Measurements from ENCODE around the gene SIPA1L3. TPM values are rescaled to one million over a fixed set of nuclear protein-coding genes. Genes with fewer than 3 reads are reported as not detected.

SIPA1L3 gene
- total and polyA plus RNA-seq, 2 experiments from 2014 or later = 15.7 to 54.1 TPM

DNA sequence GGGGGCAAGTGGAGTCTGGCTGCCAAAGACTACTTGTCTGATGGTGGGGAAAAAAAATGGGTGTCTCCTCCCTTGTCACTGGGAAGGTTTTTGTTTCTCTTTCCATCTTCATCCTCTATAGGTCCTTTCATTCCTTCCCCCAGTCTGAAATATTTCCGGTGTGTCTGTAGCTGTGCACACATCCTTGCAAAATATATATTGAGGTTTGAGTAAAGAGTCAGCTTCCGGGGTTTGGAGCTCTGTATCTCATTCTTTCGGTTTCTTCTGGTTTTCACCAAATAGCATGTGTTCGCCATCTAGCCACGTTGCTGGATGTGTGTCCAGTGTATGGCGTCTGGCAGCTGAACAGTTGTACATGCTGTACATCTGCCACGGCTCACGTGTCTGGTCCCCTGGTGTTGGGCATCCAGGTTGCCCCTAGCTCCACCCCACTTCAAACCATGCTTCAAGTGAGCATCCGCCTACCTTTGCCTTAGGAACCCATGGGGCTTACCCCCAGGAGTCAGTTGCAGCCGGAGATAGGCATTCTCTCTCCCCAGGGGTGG is 142.2 kb downstream of the SIPA1L3 start:
- peaks cover 5% of the 10 kb centered on the region; the same call in 2 of the 3 replicates for H3K9me3 Mint-ChIP-seq
- peaks cover 45% of the 10 kb centered on the region for H3K4me1 Mint-ChIP-seq
- peaks cover 7% of the 10 kb centered on the region; the same call in 1 of the 2 replicates for H4K20me1 ChIP-seq (replicated peaks; ENCODE audit: insufficient read depth)
- H3K27ac ChIP-seq (ENCODE audit: low read depth) = no peak overlapping the region
- peaks cover 16% of the 10 kb centered on the region for H3K4me1 ChIP-seq (ENCODE audit: insufficient read depth)
- H3K36me3 Mint-ChIP-seq (ENCODE audit: low read depth) = peaks cover 10% of the 10 kb centered on the region
- H3K27me3 Mint-ChIP-seq (ENCODE audit: insufficient read depth, low read depth, poor library complexity) = peaks cover 18% of the 10 kb centered on the region
- H3K4me3 Mint-ChIP-seq = no peak overlapping the region
- DNase-seq (ENCODE audit: low spot score) (no peak), ATAC-seq (no peak)
- TF ChIP-seq CREB1 (CRISPR knock-in tag; IDR thresholded peaks at IDR 0.05; ENCODE audit: low read depth) (no peak), POLR2AphosphoS5 (IDR thresholded peaks at IDR 0.05; ENCODE audit: low read depth) (no peak), EZH2 (IDR thresholded peaks at IDR 0.05; ENCODE audit: low read depth, unreplicated experiment) (no peak), JUNB (IDR thresholded peaks at IDR 0.05; ENCODE audit: unreplicated experiment) (no peak), EZH2phosphoT487 (IDR thresholded peaks at IDR 0.05; ENCODE audit: unreplicated experiment) (no peak), STAT1 (IDR thresholded peaks at IDR 0.05; ENCODE audit: unreplicated experiment) (no peak), ZNF331 (CRISPR knock-in tag; IDR thresholded peaks at IDR 0.05; ENCODE audit: low read depth) (no peak), ZNF114 (CRISPR knock-in tag; IDR thresholded peaks at IDR 0.05) (no peak), NANOG (IDR thresholded peaks at IDR 0.05; ENCODE audit: borderline replicate concordance) (no peak)
- TF ChIP-seq, protein P1, sequence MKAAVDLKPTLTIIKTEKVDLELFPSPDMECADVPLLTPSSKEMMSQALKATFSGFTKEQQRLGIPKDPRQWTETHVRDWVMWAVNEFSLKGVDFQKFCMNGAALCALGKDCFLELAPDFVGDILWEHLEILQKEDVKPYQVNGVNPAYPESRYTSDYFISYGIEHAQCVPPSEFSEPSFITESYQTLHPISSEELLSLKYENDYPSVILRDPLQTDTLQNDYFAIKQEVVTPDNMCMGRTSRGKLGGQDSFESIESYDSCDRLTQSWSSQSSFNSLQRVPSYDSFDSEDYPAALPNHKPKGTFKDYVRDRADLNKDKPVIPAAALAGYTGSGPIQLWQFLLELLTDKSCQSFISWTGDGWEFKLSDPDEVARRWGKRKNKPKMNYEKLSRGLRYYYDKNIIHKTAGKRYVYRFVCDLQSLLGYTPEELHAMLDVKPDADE (IDR thresholded peaks at IDR 0.05) = no peak
- TF ChIP-seq, protein P2, sequence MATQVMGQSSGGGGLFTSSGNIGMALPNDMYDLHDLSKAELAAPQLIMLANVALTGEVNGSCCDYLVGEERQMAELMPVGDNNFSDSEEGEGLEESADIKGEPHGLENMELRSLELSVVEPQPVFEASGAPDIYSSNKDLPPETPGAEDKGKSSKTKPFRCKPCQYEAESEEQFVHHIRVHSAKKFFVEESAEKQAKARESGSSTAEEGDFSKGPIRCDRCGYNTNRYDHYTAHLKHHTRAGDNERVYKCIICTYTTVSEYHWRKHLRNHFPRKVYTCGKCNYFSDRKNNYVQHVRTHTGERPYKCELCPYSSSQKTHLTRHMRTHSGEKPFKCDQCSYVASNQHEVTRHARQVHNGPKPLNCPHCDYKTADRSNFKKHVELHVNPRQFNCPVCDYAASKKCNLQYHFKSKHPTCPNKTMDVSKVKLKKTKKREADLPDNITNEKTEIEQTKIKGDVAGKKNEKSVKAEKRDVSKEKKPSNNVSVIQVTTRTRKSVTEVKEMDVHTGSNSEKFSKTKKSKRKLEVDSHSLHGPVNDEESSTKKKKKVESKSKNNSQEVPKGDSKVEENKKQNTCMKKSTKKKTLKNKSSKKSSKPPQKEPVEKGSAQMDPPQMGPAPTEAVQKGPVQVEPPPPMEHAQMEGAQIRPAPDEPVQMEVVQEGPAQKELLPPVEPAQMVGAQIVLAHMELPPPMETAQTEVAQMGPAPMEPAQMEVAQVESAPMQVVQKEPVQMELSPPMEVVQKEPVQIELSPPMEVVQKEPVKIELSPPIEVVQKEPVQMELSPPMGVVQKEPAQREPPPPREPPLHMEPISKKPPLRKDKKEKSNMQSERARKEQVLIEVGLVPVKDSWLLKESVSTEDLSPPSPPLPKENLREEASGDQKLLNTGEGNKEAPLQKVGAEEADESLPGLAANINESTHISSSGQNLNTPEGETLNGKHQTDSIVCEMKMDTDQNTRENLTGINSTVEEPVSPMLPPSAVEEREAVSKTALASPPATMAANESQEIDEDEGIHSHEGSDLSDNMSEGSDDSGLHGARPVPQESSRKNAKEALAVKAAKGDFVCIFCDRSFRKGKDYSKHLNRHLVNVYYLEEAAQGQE (IDR thresholded peaks at IDR 0.05; ENCODE audit: unreplicated experiment) = no peak
- TF ChIP-seq, protein P3, sequence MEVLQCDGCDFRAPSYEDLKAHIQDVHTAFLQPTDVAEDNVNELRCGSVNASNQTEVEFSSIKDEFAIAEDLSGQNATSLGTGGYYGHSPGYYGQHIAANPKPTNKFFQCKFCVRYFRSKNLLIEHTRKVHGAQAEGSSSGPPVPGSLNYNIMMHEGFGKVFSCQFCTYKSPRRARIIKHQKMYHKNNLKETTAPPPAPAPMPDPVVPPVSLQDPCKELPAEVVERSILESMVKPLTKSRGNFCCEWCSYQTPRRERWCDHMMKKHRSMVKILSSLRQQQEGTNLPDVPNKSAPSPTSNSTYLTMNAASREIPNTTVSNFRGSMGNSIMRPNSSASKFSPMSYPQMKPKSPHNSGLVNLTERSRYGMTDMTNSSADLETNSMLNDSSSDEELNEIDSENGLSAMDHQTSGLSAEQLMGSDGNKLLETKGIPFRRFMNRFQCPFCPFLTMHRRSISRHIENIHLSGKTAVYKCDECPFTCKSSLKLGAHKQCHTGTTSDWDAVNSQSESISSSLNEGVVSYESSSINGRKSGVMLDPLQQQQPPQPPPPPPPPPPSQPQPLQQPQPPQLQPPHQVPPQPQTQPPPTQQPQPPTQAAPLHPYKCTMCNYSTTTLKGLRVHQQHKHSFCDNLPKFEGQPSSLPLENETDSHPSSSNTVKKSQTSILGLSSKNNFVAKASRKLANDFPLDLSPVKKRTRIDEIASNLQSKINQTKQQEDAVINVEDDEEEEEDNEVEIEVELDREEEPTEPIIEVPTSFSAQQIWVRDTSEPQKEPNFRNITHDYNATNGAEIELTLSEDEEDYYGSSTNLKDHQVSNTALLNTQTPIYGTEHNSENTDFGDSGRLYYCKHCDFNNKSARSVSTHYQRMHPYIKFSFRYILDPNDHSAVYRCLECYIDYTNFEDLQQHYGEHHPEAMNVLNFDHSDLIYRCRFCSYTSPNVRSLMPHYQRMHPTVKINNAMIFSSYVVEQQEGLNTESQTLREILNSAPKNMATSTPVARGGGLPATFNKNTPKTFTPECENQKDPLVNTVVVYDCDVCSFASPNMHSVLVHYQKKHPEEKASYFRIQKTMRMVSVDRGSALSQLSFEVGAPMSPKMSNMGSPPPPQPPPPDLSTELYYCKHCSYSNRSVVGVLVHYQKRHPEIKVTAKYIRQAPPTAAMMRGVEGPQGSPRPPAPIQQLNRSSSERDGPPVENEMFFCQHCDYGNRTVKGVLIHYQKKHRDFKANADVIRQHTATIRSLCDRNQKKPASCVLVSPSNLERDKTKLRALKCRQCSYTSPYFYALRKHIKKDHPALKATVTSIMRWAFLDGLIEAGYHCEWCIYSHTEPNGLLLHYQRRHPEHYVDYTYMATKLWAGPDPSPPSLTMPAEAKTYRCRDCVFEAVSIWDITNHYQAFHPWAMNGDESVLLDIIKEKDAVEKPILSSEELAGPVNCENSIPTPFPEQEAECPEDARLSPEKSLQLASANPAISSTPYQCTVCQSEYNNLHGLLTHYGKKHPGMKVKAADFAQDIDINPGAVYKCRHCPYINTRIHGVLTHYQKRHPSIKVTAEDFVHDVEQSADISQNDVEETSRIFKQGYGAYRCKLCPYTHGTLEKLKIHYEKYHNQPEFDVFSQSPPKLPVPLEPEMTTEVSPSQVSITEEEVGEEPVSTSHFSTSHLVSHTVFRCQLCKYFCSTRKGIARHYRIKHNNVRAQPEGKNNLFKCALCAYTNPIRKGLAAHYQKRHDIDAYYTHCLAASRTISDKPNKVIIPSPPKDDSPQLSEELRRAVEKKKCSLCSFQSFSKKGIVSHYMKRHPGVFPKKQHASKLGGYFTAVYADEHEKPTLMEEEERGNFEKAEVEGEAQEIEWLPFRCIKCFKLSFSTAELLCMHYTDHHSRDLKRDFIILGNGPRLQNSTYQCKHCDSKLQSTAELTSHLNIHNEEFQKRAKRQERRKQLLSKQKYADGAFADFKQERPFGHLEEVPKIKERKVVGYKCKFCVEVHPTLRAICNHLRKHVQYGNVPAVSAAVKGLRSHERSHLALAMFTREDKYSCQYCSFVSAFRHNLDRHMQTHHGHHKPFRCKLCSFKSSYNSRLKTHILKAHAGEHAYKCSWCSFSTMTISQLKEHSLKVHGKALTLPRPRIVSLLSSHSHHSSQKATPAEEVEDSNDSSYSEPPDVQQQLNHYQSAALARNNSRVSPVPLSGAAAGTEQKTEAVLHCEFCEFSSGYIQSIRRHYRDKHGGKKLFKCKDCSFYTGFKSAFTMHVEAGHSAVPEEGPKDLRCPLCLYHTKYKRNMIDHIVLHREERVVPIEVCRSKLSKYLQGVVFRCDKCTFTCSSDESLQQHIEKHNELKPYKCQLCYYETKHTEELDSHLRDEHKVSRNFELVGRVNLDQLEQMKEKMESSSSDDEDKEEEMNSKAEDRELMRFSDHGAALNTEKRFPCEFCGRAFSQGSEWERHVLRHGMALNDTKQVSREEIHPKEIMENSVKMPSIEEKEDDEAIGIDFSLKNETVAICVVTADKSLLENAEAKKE (CRISPR knock-in tag; IDR thresholded peaks at IDR 0.05) = no peak
- TF ChIP-seq, protein P4, sequence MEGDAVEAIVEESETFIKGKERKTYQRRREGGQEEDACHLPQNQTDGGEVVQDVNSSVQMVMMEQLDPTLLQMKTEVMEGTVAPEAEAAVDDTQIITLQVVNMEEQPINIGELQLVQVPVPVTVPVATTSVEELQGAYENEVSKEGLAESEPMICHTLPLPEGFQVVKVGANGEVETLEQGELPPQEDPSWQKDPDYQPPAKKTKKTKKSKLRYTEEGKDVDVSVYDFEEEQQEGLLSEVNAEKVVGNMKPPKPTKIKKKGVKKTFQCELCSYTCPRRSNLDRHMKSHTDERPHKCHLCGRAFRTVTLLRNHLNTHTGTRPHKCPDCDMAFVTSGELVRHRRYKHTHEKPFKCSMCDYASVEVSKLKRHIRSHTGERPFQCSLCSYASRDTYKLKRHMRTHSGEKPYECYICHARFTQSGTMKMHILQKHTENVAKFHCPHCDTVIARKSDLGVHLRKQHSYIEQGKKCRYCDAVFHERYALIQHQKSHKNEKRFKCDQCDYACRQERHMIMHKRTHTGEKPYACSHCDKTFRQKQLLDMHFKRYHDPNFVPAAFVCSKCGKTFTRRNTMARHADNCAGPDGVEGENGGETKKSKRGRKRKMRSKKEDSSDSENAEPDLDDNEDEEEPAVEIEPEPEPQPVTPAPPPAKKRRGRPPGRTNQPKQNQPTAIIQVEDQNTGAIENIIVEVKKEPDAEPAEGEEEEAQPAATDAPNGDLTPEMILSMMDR (conservative IDR thresholded peaks at IDR 0.05; ENCODE audit: low read depth in 2 of 2) = no peak
- no peak overlapping the region for H2AFZ ChIP-seq
- H3K36me3 ChIP-seq (ENCODE audit: insufficient read depth) = no peaks in the 10 kb centered on the region
- no peak overlapping the region for H3K27ac Mint-ChIP-seq
- H3K27me3 ChIP-seq (ENCODE audit: insufficient read depth) = no peaks in the 10 kb centered on the region
- H3F3A ChIP-seq (replicated peaks; ENCODE audit: low read depth) = no peaks in the 10 kb centered on the region
- H3K9me2 ChIP-seq (ENCODE audit: insufficient read depth) = no peaks in the 10 kb centered on the region
- H3K4me3 ChIP-seq = no peak overlapping the region
- no peak overlapping the region for H3K4me2 ChIP-seq
- H3K79me2 ChIP-seq (replicated peaks; ENCODE audit: insufficient read depth) = peaks cover 11% of the 10 kb centered on the region

Data from GM23338 (cell line).